Transverse colon (tissue), 4 donors: ENCODE data around the gene RAP1GDS1. TPM values are rescaled to one million over a fixed set of nuclear protein-coding genes. Genes with fewer than 3 reads are reported as not detected.
"Not testable (repeated sequence)": the region's sequence is repeated elsewhere in the genome, so short reads cannot be mapped to it uniquely, and the experiment has no call there.

Experiments used
- DNase-seq: peaks from one replicate; pipeline ENCODE4 v3.0.0-alpha.2; 2019
- H3K27ac ChIP-seq, 4 donors: fragments of 200-600 bp; sonication (generic); 2 replicates each; pipeline ENCODE4 v1.5.1; 2016 to 2018; ENCODE audit warnings: inconsistent platforms in 4 of 4
- H3K27me3 ChIP-seq: fragments of 200-600 bp; sonication (generic); 2 replicates; pipeline ENCODE4 v1.5.1; 2017; ENCODE audit warnings: inconsistent platforms
- H3K36me3 ChIP-seq, 4 donors: fragments of 200-600 bp; sonication (generic); 2 replicates each; pipeline ENCODE4 v1.5.1; 2017 to 2019; ENCODE audit warnings: inconsistent platforms in 4 of 4
- H3K4me1 ChIP-seq, 4 donors: fragments of 200-600 bp; sonication (generic); 2 replicates each; pipeline ENCODE4 v1.5.1; 2017 to 2020; ENCODE audit warnings: inconsistent platforms in 4 of 4
- H3K4me3 ChIP-seq, 4 donors: fragments of 200-600 bp; sonication (generic); 1 replicate in 1 of 4; 2 replicates in 3 of 4; pipeline versions ENCODE4 v1.5.1 to v1.6.1; 2017 to 2019; ENCODE audit warnings: inconsistent platforms in 4 of 4
- H3K9me3 ChIP-seq, 2 donors: fragments of 200-600 bp; sonication (generic); 2 replicates each; pipeline ENCODE4 v1.5.1; 2017 to 2019; ENCODE audit warnings: inconsistent platforms in 2 of 2
- CTCF ChIP-seq, 5 experiments: fragments of 200-600 bp in 3 of 5; fragments of 450-650 bp in 2 of 5; sonication (generic) in 3 of 5; IDR thresholded peaks; 1 replicate in 2 of 5; 2 replicates in 3 of 5; pipeline ENCODE4 v1.5.1; 2016 to 2017; ENCODE audit warnings: antibody characterized with exemption in 5 of 5, inconsistent platforms in 3 of 5, mild to moderate bottlenecking in 2 of 5, moderate library complexity in 1 of 5
- EP300 ChIP-seq: sonication (generic); formaldehyde crosslinking; IDR thresholded peaks from one replicate; pipeline ENCODE4 v1.6.1; 2017; ENCODE audit warnings: antibody characterized with exemption, low read depth
- POLR2A ChIP-seq: fragments of 450-650 bp; IDR thresholded peaks from one replicate; pipeline ENCODE4 v1.6.1; 2016; ENCODE audit warnings: antibody characterized with exemption, mild to moderate bottlenecking, moderate library complexity
- POLR2AphosphoS5 ChIP-seq, 3 donors: sonication (generic); formaldehyde crosslinking; IDR thresholded peaks; one replicate each; pipeline ENCODE4 v1.6.1; 2016; ENCODE audit warnings: antibody characterized with exemption in 3 of 3
- WGBS, 2 donors: methylation state at CpG; one replicate each; pipeline ENCODE4 v1.1.5; 2018; ENCODE audit warnings: low coverage in 1 of 2; 5-methylcytosine and 5-hydroxymethylcytosine counted together
- in situ Hi-C, 4 donors: fragments of 200-750 bp; cut with MboI; loops; one replicate each; pipeline versions ENCODE4 v1.15.0 to v1.15.1; 2017; ENCODE audit warnings: low sequenced_read_pairs in 3 of 4, low pct_ligation_motif_present in 1 of 4, low pct_unique_long_range_greater_than_20kb in 1 of 4
- intact Hi-C: fragments of 100-400 bp; cut with DNase I; formaldehyde crosslinking; loops from one replicate; pipeline ENCODE4 v1.15.1; 2023; ENCODE audit warnings: low total_unique reads
- total RNA-seq, 4 donors: library from RNA; depleted of rRNA; stranded (reverse); fragments of >200 nt; gene quantifications; one replicate each; pipeline ENCODE4 v1.1.0, GENCODE V29; 2016

RAP1GDS1 gene
- total RNA-seq, 4 donors from 2014 or later, result 6.7 to 44.3 (median 34.2) TPM

GRCh38 chr4:98287328-98287727 is 26.1 kb downstream of the RAP1GDS1 start:
- no peak for DNase-seq
- H3K9me3 ChIP-seq, result no peaks in the 10 kb centered on the region
- intact Hi-C loops, result no loop called here
- in situ Hi-C loops, result no loop called here
- no peak overlapping the region for H3K27ac ChIP-seq
- no peak overlapping the region for H3K4me3 ChIP-seq
- no peaks in the 10 kb centered on the region for H3K36me3 ChIP-seq
- TF ChIP-seq POLR2AphosphoS5 (IDR thresholded peaks at IDR 0.05) (no peak), POLR2A (no peak), CTCF (IDR thresholded peaks at IDR 0.05) (no peak), EP300 (no peak)
- H3K27me3 ChIP-seq, result no peaks in the 10 kb centered on the region
- peaks cover 0 to 43% (median 6%) of the 10 kb centered on the region in 4 donors for H3K4me1 ChIP-seq

- in situ Hi-C loops, intact Hi-C loops: not testable (repeated sequence)
- peak overlapping the region in 1 of 4 donors; percentile 22 for H3K27ac ChIP-seq
Measured at GRCh38 chr4:98288671-98289070, 27.5 kb downstream of the RAP1GDS1 start.

DNA sequence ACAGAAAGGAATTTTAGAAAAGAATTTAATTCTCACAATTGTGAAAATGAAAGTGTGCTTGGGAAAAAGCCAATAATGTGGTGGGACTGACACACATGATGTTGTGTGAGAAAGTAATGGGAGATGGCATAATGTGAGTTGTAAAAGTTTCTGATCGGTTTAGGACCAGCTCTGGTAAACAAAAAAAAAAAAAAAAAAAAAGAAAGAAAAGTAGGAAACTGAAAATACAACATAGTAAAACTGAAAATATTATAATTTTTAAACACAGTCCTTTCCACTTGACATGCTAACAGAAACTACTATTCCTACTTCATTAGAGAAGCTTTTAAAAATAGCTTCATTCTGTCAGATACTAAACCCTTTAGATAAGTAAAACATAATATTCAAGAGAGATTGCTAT is 28.2 kb downstream of the RAP1GDS1 start:
- peaks cover 0 to 25% (median 0%) of the 10 kb centered on the region in 4 donors for H3K4me1 ChIP-seq
- TF ChIP-seq EP300 (no peak), CTCF (IDR thresholded peaks at IDR 0.05) (no peak), POLR2AphosphoS5 (IDR thresholded peaks at IDR 0.05) (no peak), POLR2A (no peak)
- no peaks in the 10 kb centered on the region for H3K9me3 ChIP-seq
- no peaks in the 10 kb centered on the region for H3K27me3 ChIP-seq
- H3K4me3 ChIP-seq, result no peak overlapping the region
- in situ Hi-C loops (no loop called here), intact Hi-C loops (no loop called here)
- H3K27ac ChIP-seq, result no peak overlapping the region
- DNase-seq, result no peak
- 50 to 64% methylated on average over 1 of the region's 1 CpG for WGBS, 2 donors
- H3K36me3 ChIP-seq, result peaks cover 0 to 7% (median 0%) of the 10 kb centered on the region in 4 donors

More at GRCh38 chr4:98288671-98289070, 27.5 kb downstream of the RAP1GDS1 start:
- 60 to 72% methylated on average over 3 of the region's 3 CpGs for WGBS, 2 donors
- H3K9me3 ChIP-seq, H3K4me3 ChIP-seq, H3K36me3 ChIP-seq, H3K27me3 ChIP-seq, DNase-seq: not testable (repeated sequence)
- peaks cover 0 to 32% (median under 1%) of the 10 kb centered on the region in 4 donors for H3K4me1 ChIP-seq

DNA sequence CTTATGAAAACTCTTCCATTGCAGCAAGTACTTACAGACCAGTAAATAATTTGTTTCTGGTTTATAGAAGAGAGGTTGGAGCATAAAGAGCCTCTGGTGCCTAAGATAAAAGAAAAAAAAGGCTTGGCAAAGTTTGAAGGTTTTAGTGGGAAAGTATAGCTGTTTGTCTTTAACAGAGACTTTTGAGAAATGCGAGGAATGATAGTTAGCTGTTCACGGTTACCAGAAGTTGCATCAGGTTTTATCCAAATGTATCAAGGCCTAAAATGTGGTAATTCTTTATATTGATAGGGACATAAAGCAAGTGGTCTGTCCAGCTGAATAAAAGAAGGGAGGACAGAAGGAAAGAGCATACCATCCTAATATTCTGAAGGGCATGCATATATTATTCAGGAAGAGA is 29.3 kb downstream of the RAP1GDS1 start:
- intact Hi-C loops, result no loop called here
- in situ Hi-C loops, result no loop called here

More for the DNA sequence above, 29.3 kb downstream of the RAP1GDS1 start:
- TF ChIP-seq POLR2A (no peak), POLR2AphosphoS5 (IDR thresholded peaks at IDR 0.05) (no peak), EP300 (no peak), CTCF (IDR thresholded peaks at IDR 0.05) (no peak)
- Histone ChIP-seq H3K27me3 (no peaks in the 10 kb centered on the region), H3K4me3 (no peak overlapping the region), H3K4me1 (peaks cover 0 to 22% (median 0%) of the 10 kb centered on the region in 4 donors), H3K9me3 (no peaks in the 10 kb centered on the region), H3K36me3 (peaks cover 0 to 7% (median 0%) of the 10 kb centered on the region in 4 donors), H3K27ac (no peak overlapping the region)
- WGBS, 2 donors, result 78% methylated on average over 2 of the region's 2 CpGs; no CpG with 5 or more reads in 1 of the 2 donors
- DNase-seq, result no peak
